Epithelial cell of esophagus (primary cell): ENCODE results near the gene CDH12.
"Not testable (repeated sequence)": the region's sequence is repeated elsewhere in the genome, so short reads cannot be mapped to it uniquely, and the experiment has no call there.

Experiments used
- DNase-seq: peaks from one replicate; pipeline ENCODE4 v3.0.0; 2010; ENCODE audit warnings: low read depth
- H3K4me3 ChIP-seq: 2 replicates; pipeline ENCODE4 v1.5.1; 2011; ENCODE audit warnings: mild to moderate bottlenecking, low read length, control low read depth
- CTCF ChIP-seq: IDR thresholded peaks from 2 replicates; pipeline ENCODE4 v1.5.1; 2011; ENCODE audit warnings: low read depth, mild to moderate bottlenecking, low read length, control low read depth, inconsistent platforms; ENCODE audit not compliant: insufficient read depth; ENCODE audit errors: missing control alignments

The CDH12 gene

GRCh38 chr5:22277006-22277405, 576.1 kb downstream of the CDH12 start:
- DNase-seq: no peak
- TF ChIP-seq CTCF: no peak
- no peak overlapping the region for H3K4me3 ChIP-seq

GRCh38 chr5:22265855-22266254, 587.3 kb downstream of the CDH12 start:
- not testable (repeated sequence) for DNase-seq, H3K4me3 ChIP-seq

- H3K4me3 ChIP-seq: no peak overlapping the region
- TF ChIP-seq CTCF: no peak
Observed at GRCh38 chr5:22258139-22258538, 595.0 kb downstream of the CDH12 start.

GRCh38 chr5:22250528-22250927, 602.6 kb downstream of the CDH12 start:
- no peak for TF ChIP-seq CTCF
- no peak overlapping the region for H3K4me3 ChIP-seq
- no peak for DNase-seq

More at GRCh38 chr5:22258139-22258538, 595.0 kb downstream of the CDH12 start:
- DNase-seq: no peak

GRCh38 chr5:22249209-22249729, 603.9 kb downstream of the CDH12 start:
- H3K4me3 ChIP-seq: no peak overlapping the region
- no peak for TF ChIP-seq CTCF

GRCh38 chr5:22245770-22246169, 607.4 kb downstream of the CDH12 start:
- no peak for TF ChIP-seq CTCF
- DNase-seq: no peak
- H3K4me3 ChIP-seq: no peak overlapping the region

More at GRCh38 chr5:22249209-22249729, 603.9 kb downstream of the CDH12 start:
- no peak for DNase-seq

GRCh38 chr5:22242532-22242931, 610.6 kb downstream of the CDH12 start:
- H3K4me3 ChIP-seq: no peak overlapping the region
- peak; percentile 4 for DNase-seq
- TF ChIP-seq CTCF: peak; percentile 24
